IMR-90 (cell line): Measurements from ENCODE around the gene DUSP10. TPM values are rescaled to one million over a fixed set of nuclear protein-coding genes. Genes with fewer than 3 reads are reported as not detected.
A peak's percentile ranks its signal among the peaks of the same experiment; 100 is the strongest.

Experiments
- ATAC-seq: fragments of 200-7000 bp; cut with Tn5 transposase; 2 replicates; pipeline ENCODE4 v1.9.1; 2020; ENCODE audit warnings: low read depth, mild to moderate bottlenecking, moderate library complexity
- BruUV-seq: library from RNA; stranded (reverse); fragments of 400-500 nt; replicated peaks from 2 replicates; lab custom pipeline; 2021; lab: Mats Ljungman, UMichigan
- CTCF ChIA-PET: fragments of 300-600 bp; formaldehyde crosslinking; extraction: SDS; loops from one replicate; lab custom pipeline; 2021; ENCODE audit warnings: antibody characterized with exemption; lab: Yijun Ruan, JAX
- POLR2A ChIA-PET: fragments of 300-600 bp; sonication (Branson Sonifier 250); formaldehyde crosslinking; loops from one replicate; lab custom pipeline; 2022; ENCODE audit warnings: antibody characterized with exemption; ENCODE audit not compliant: unreplicated experiment; lab: Charles Lee
- DNase-seq: peaks from one replicate; pipeline ENCODE4 v3.0.0; 2013
- H2AFZ ChIP-seq: replicated peaks from 2 replicates; pipeline ENCODE3; 2013; ENCODE audit warnings: low read length, mild to moderate bottlenecking; ENCODE audit not compliant: poor library complexity
- H2AK5ac ChIP-seq: 2 replicates; pipeline ENCODE4 v1.6.1; 2013; ENCODE audit warnings: low read depth, low read length, inconsistent platforms
- H2AK9ac ChIP-seq: replicated peaks from 2 replicates; pipeline ENCODE3; 2013; ENCODE audit warnings: mild to moderate bottlenecking, low read depth, low read length, moderate library complexity; ENCODE audit not compliant: poor library complexity
- H2BK120ac ChIP-seq: 2 replicates; pipeline ENCODE4 v1.6.1; 2013; ENCODE audit warnings: low read depth, low read length, inconsistent platforms
- H2BK15ac ChIP-seq: 3 replicates; pipeline ENCODE4 v1.6.1; 2013; ENCODE audit warnings: low read depth, low read length, inconsistent platforms
- H2BK20ac ChIP-seq: 2 replicates; pipeline ENCODE4 v1.6.1; 2013; ENCODE audit warnings: low read depth, mild to moderate bottlenecking, inconsistent platforms, low read length, moderate library complexity
- H2BK5ac ChIP-seq: 2 replicates; pipeline ENCODE4 v1.6.1; 2013; ENCODE audit warnings: mild to moderate bottlenecking, low read depth, low read length, inconsistent platforms; ENCODE audit not compliant: poor library complexity, severe bottlenecking
- H3K14ac ChIP-seq: replicated peaks from 2 replicates; pipeline ENCODE4 v1.6.1; 2013; ENCODE audit warnings: low read depth, low read length, inconsistent platforms
- H3K18ac ChIP-seq: 2 replicates; pipeline ENCODE4 v1.6.1; 2013; ENCODE audit warnings: low read depth, low read length, control low read depth
- H3K23ac ChIP-seq: 2 replicates; pipeline ENCODE4 v1.6.1; 2013; ENCODE audit warnings: low read depth, low read length, inconsistent platforms
- H3K27ac ChIP-seq: 2 replicates; pipeline ENCODE4 v1.5.1; 2013; ENCODE audit warnings: mild to moderate bottlenecking, control low read depth, low read length; ENCODE audit not compliant: insufficient read depth
- H3K27me3 ChIP-seq: 2 replicates; pipeline ENCODE4 v1.6.1; 2013; ENCODE audit warnings: low read length; ENCODE audit not compliant: control insufficient read depth, insufficient read depth
- H3K36me3 ChIP-seq: 2 replicates; pipeline ENCODE4 v1.6.1; 2013; ENCODE audit warnings: low read length, mixed read lengths; ENCODE audit not compliant: control insufficient read depth, insufficient read depth
- H3K4ac ChIP-seq: 2 replicates; pipeline ENCODE4 v1.6.1; 2013; ENCODE audit warnings: low read depth, low read length, inconsistent platforms
- H3K4me1 ChIP-seq: 2 replicates; pipeline ENCODE4 v1.6.1; 2013; ENCODE audit warnings: low read length, mixed read lengths; ENCODE audit not compliant: control insufficient read depth, insufficient read depth
- H3K4me2 ChIP-seq: 2 replicates; pipeline ENCODE4 v1.6.1; 2013; ENCODE audit warnings: low read depth, mild to moderate bottlenecking, control low read depth, low read length, moderate library complexity
- H3K4me3 ChIP-seq: 2 replicates; pipeline ENCODE4 v1.5.1; 2013; ENCODE audit warnings: low read depth, mild to moderate bottlenecking, control low read depth, low read length, moderate library complexity; ENCODE audit not compliant: insufficient read depth
- H3K56ac ChIP-seq: 2 replicates; pipeline ENCODE4 v1.6.1; 2013; ENCODE audit warnings: low read length, inconsistent platforms; ENCODE audit not compliant: insufficient read depth; ENCODE audit errors: extremely low read depth
- H3K79me1 ChIP-seq, 2 experiments: 2 replicates each; pipeline ENCODE4 v1.6.1; 2013; ENCODE audit warnings: low read length in 2 of 2, inconsistent platforms in 1 of 2, low read depth in 1 of 2
- H3K9ac ChIP-seq: 2 replicates; pipeline ENCODE4 v1.6.1; 2013; ENCODE audit warnings: low read depth, low read length, control low read depth
- H3K9me1 ChIP-seq: 2 replicates; pipeline ENCODE4 v1.6.1; 2013; ENCODE audit warnings: low read length, inconsistent platforms; ENCODE audit not compliant: insufficient read depth
- H3K9me3 ChIP-seq: 2 replicates; pipeline ENCODE4 v1.6.1; 2013; ENCODE audit warnings: low read length; ENCODE audit not compliant: control insufficient read depth, insufficient read depth
- H4K20me1 ChIP-seq: 2 replicates; pipeline ENCODE4 v1.6.1; 2013; ENCODE audit warnings: low read length, inconsistent platforms; ENCODE audit not compliant: insufficient read depth
- H4K5ac ChIP-seq: 2 replicates; pipeline ENCODE4 v1.6.1; 2013; ENCODE audit warnings: mild to moderate bottlenecking, low read depth, low read length, control low read depth
- H4K8ac ChIP-seq, 2 experiments: 2 replicates each; pipeline ENCODE4 v1.6.1; 2013; ENCODE audit warnings: low read depth in 2 of 2, low read length in 2 of 2, control low read depth in 1 of 2, inconsistent platforms in 1 of 2
- H4K91ac ChIP-seq: 2 replicates; pipeline ENCODE4 v1.6.1; 2013; ENCODE audit warnings: low read depth, low read length, inconsistent platforms; ENCODE audit not compliant: insufficient read depth
- MAZ ChIP-seq: IDR thresholded peaks from 2 replicates; pipeline ENCODE4 v1.6.1; 2012; ENCODE audit warnings: low read depth, mild to moderate bottlenecking, low read length, improper control_type of control experiment, moderate library complexity, borderline replicate concordance
- WGBS, 2 experiments: methylation state at CpG; one replicate each; pipeline versions ENCODE4 v1.1.5 to v1.1.7; 2013; ENCODE audit warnings: missing lambda C conversion rate in 2 of 2; ENCODE audit not compliant: insufficient read length in 1 of 2; ENCODE audit errors: extremely low coverage in 2 of 2; 5-methylcytosine and 5-hydroxymethylcytosine counted together
- dilution Hi-C: fragments of 300-500 bp; cut with HindIII; formaldehyde crosslinking; loops from one replicate; pipeline ENCODE4 v1.14.3; 2018; ENCODE audit warnings: low sequenced_read_pairs; ENCODE audit not compliant: unreplicated experiment
- in situ Hi-C: fragments of 300-500 bp; cut with MboI; formaldehyde crosslinking; loops from 3 replicates; pipeline ENCODE4 v1.14.3; 2019; ENCODE audit warnings: low sequenced_read_pairs, inconsistent platforms, mixed read lengths
- intact Hi-C: fragments of 100-400 bp; cut with micrococcal nuclease; formaldehyde crosslinking; loops from 2 replicates; pipeline ENCODE4 v1.10.0; 2022
- polyA plus RNA-seq, 3 experiments: library from polyadenylated mRNA; depleted of rRNA; stranded (reverse); fragments of >200 nt; gene quantifications; 2 replicates each; pipeline ENCODE4 v1.2.3, GENCODE V29; 2012; ENCODE audit warnings: low replicate concordance in 1 of 3
- total RNA-seq: library from RNA; depleted of rRNA; stranded (reverse); fragments of >200 nt; gene quantifications from 2 replicates; pipeline ENCODE4 v1.2.3, GENCODE V29; 2012

The DUSP10 gene
- total and polyA plus RNA-seq, 2 of the 4 experiments (the other 2 are of a cell fraction) = 41.7 to 59.1 TPM

- H3K4ac ChIP-seq = no peak overlapping the region
- DNase-seq = no peak
- no peak overlapping the region for H2BK5ac ChIP-seq
- 0 out of 2 replicates have a peak overlapping the region, but pooled peaks have one; percentile 29 for H4K5ac ChIP-seq
- H3K27ac ChIP-seq = no peak overlapping the region
- H3K36me3 ChIP-seq = no peaks in the 10 kb centered on the region
- 0 out of 2 replicates have a peak overlapping the region, but pooled peaks have one; percentile 9 for H3K14ac ChIP-seq
- no peak overlapping the region for H3K9ac ChIP-seq
- peaks cover 12% of the 10 kb centered on the region for H3K4me1 ChIP-seq
- H2AFZ ChIP-seq = no peak overlapping the region
- no peak for TF ChIP-seq MAZ
- H2BK15ac ChIP-seq = 0 out of 3 replicates have a peak overlapping the region, but pooled peaks have one; percentile 26
- peak overlapping the region; percentile 31; the same call in 1 of the 2 replicates for H2AK5ac ChIP-seq
- no peak overlapping the region for H3K4me2 ChIP-seq
- no TSS peak for BruUV-seq
- in situ Hi-C loops = no loop called here
- no peak overlapping the region for H4K8ac ChIP-seq
- H3K23ac ChIP-seq = no peak overlapping the region
- no peaks in the 10 kb centered on the region for H3K27me3 ChIP-seq
- H4K20me1 ChIP-seq = no peaks in the 10 kb centered on the region
- no peak overlapping the region for H3K56ac ChIP-seq
- H2BK20ac ChIP-seq = peak overlapping the region; percentile 21
- H2AK9ac ChIP-seq = no peak overlapping the region
- ChIA-PET POLR2A (no interaction called here), CTCF (no interaction called here)
- H2BK120ac ChIP-seq = no peak overlapping the region; the same call in 1 of the 2 replicates
- H4K91ac ChIP-seq = no peak overlapping the region; the same call in 1 of the 2 replicates
- H3K79me1 ChIP-seq = no peaks in the 10 kb centered on the region; a peak in 1 of 4 replicates
- H3K9me3 ChIP-seq = no peaks in the 10 kb centered on the region
- intact Hi-C loops = no loop called here
- H3K4me3 ChIP-seq = no peak overlapping the region
- dilution Hi-C loops = no loop called here
- peaks cover 9% of the 10 kb centered on the region for H3K9me1 ChIP-seq
- no peak for ATAC-seq
- WGBS, 2 experiments = no CpG with 5 or more reads among the region's 4 CpGs
- peak overlapping the region; percentile 28; the same call in 1 of the 2 replicates for H3K18ac ChIP-seq
Observed at GRCh38 chr1:221761354-221762002, 19.6 kb upstream of the DUSP10 start.
